ENCODE measurements around the gene SLC16A3. TPM values are rescaled to one million over a fixed set of nuclear protein-coding genes. Genes with fewer than 3 reads are reported as not detected.

Gene SLC16A3
- total and polyA plus RNA-seq, 2 donors (not counting 1 experiment from before 2014, with no cell fraction given): 14.9 to 65.7 TPM

GRCh38 chr17:82255402-82255972 lies 26.6 kb downstream of the SLC16A3 start:
- Mint-ChIP-seq H3K4me1 (peaks cover 2% of the 10 kb centered on the region), H3K9me3 (ENCODE audit: insufficient read depth) (no peaks in the 10 kb centered on the region), H3K4me3 (no peak overlapping the region), H3K27me3 (no peaks in the 10 kb centered on the region), H3K27ac (no peak overlapping the region)
- H4K20me1 ChIP-seq (ENCODE audit: control insufficient read depth, insufficient read depth, low read length, poor library complexity, severe bottlenecking): peaks cover 82% of the 10 kb centered on the region
- no peak for ATAC-seq (ENCODE audit: low read depth)
- DNase-seq: no peak
- 96% methylated on average over 10 of the region's 15 CpGs for WGBS (ENCODE audit: insufficient coverage)
- ChIA-PET CTCF (interaction anchor here (0.6 to 1.5 kb wide), 3 partner anchors 14 to 49 kb away, joined by 3 to 5 read pairs (median 4); no protein-coding TSS in a partner anchor), POLR2A (interaction anchor here (0.8 kb wide), 1 partner anchor 346 kb away, joined by 6 read pairs; no protein-coding TSS in a partner anchor)
- no peaks in the 10 kb centered on the region for H3K4me1 ChIP-seq (ENCODE audit: control insufficient read depth in 2 of 2, insufficient read depth in 2 of 2, low read length in 2 of 2)
- peaks cover 67% of the 10 kb centered on the region for H3K79me2 ChIP-seq (ENCODE audit: control insufficient read depth, insufficient read depth, low read length)
- no peak overlapping the region for H3K4me2 ChIP-seq (replicated peaks; ENCODE audit: low read depth, low read length, poor library complexity, severe bottlenecking)
- H3K4me3 ChIP-seq (ENCODE audit: control extremely low read depth in 1 of 5, extremely low read depth in 1 of 5, insufficient read depth in 1 of 5, low read depth in 2 of 5, low read length in 4 of 5): no peak overlapping the region
- H2AFZ ChIP-seq (ENCODE audit: insufficient read depth, low read depth, low read length, poor library complexity, severe bottlenecking): no peak overlapping the region
- H3K27ac ChIP-seq (ENCODE audit: low read length in 2 of 2): no peak overlapping the region
- H3K9me3 ChIP-seq (ENCODE audit: control extremely low read depth in 1 of 3, control insufficient read depth in 2 of 3, insufficient read depth in 1 of 3, low read length in 2 of 3): peaks cover 0 to 15% (median 0%) of the 10 kb centered on the region in 3 donors
- intact Hi-C loops (cut with micrococcal nuclease): no loop called here
- TF ChIP-seq CTCF (IDR thresholded peaks at IDR 0.05) (no peak), EZH2 (IDR thresholded peaks at IDR 0.05; ENCODE audit: borderline replicate concordance, insufficient read depth, low read depth, low read length, poor library complexity, severe bottlenecking) (no peak)
- H3K36me3 ChIP-seq (replicated peaks in 1 of 2; ENCODE audit: control extremely low read depth in 1 of 2, control insufficient read depth in 1 of 2, extremely low read depth in 1 of 2, insufficient read depth in 2 of 2, low read length in 1 of 2): peaks cover 2 to 69% of the 10 kb centered on the region in 2 experiments
- no peaks in the 10 kb centered on the region for H3K27me3 ChIP-seq (replicated peaks in 1 of 4; ENCODE audit: control extremely low read depth in 1 of 4, control insufficient read depth in 3 of 4, insufficient read depth in 4 of 4, low read length in 3 of 4)
- H3K9ac ChIP-seq (ENCODE audit: low read length): no peak overlapping the region

- no peak for TF ChIP-seq EZH2 (IDR thresholded peaks at IDR 0.05; ENCODE audit: borderline replicate concordance, insufficient read depth, low read depth, low read length, poor library complexity, severe bottlenecking)
- no peak for TF ChIP-seq CTCF (IDR thresholded peaks at IDR 0.05)
- Histone ChIP-seq H3K27me3 (replicated peaks in 1 of 4; ENCODE audit: control extremely low read depth in 1 of 4, control insufficient read depth in 3 of 4, insufficient read depth in 4 of 4, low read length in 3 of 4) (no peaks in the 10 kb centered on the region), H3K4me3 (ENCODE audit: control extremely low read depth in 1 of 5, extremely low read depth in 1 of 5, insufficient read depth in 1 of 5, low read depth in 2 of 5, low read length in 4 of 5) (no peak overlapping the region), H3K4me2 (replicated peaks; ENCODE audit: low read depth, low read length, poor library complexity, severe bottlenecking) (no peak overlapping the region), H3K4me1 (ENCODE audit: control insufficient read depth in 2 of 2, insufficient read depth in 2 of 2, low read length in 2 of 2) (no peaks in the 10 kb centered on the region), H2AFZ (ENCODE audit: insufficient read depth, low read depth, low read length, poor library complexity, severe bottlenecking) (no peak overlapping the region), H3K79me2 (ENCODE audit: control insufficient read depth, insufficient read depth, low read length) (peaks cover 67% of the 10 kb centered on the region), H3K9me3 (ENCODE audit: control extremely low read depth in 1 of 3, control insufficient read depth in 2 of 3, insufficient read depth in 1 of 3, low read length in 2 of 3) (peaks cover 0 to 15% (median 0%) of the 10 kb centered on the region in 3 donors), H3K36me3 (replicated peaks in 1 of 2; ENCODE audit: control extremely low read depth in 1 of 2, control insufficient read depth in 1 of 2, extremely low read depth in 1 of 2, insufficient read depth in 2 of 2, low read length in 1 of 2) (peaks cover 5 to 69% of the 10 kb centered on the region in 2 experiments), H3K9ac (ENCODE audit: low read length) (no peak overlapping the region), H3K27ac (ENCODE audit: low read length in 2 of 2) (no peak overlapping the region), H4K20me1 (ENCODE audit: control insufficient read depth, insufficient read depth, low read length, poor library complexity, severe bottlenecking) (peaks cover 82% of the 10 kb centered on the region)
- DNase-seq (no peak), ATAC-seq (ENCODE audit: low read depth) (no peak)
- no peak overlapping the region for H3K27ac Mint-ChIP-seq
- ChIA-PET CTCF (interaction anchor here (0.6 to 1.5 kb wide), 3 partner anchors 15 to 50 kb away, joined by 3 to 5 read pairs (median 4); no protein-coding TSS in a partner anchor), POLR2A (no interaction called here)
- no peaks in the 10 kb centered on the region for H3K9me3 Mint-ChIP-seq (ENCODE audit: insufficient read depth)
- H3K27me3 Mint-ChIP-seq: no peaks in the 10 kb centered on the region
- WGBS (ENCODE audit: insufficient coverage): 98% methylated on average over 12 of the region's 14 CpGs
- intact Hi-C loops (cut with micrococcal nuclease): no loop called here
- H3K4me1 Mint-ChIP-seq: peaks cover 2% of the 10 kb centered on the region
- no peak overlapping the region for H3K4me3 Mint-ChIP-seq
Observed at GRCh38 chr17:82256242-82256885, 27.5 kb downstream of the SLC16A3 start.

Measured in B cell (primary cell).